VCaP (cell line): ENCODE measurements around the gene CETN1.

Source experiments
- H3K27ac ChIP-seq: fragments of 450-650 bp; 2 replicates; pipeline ENCODE4 v1.5.1; 2017
- TF ChIP-seq, protein P1 (sequence below): fragments of 450-650 bp; conservative IDR thresholded peaks from 2 replicates; pipeline ENCODE4 v1.5.1; 2017; ENCODE audit warnings: mild to moderate bottlenecking, moderate library complexity

The CETN1 gene

DNA sequence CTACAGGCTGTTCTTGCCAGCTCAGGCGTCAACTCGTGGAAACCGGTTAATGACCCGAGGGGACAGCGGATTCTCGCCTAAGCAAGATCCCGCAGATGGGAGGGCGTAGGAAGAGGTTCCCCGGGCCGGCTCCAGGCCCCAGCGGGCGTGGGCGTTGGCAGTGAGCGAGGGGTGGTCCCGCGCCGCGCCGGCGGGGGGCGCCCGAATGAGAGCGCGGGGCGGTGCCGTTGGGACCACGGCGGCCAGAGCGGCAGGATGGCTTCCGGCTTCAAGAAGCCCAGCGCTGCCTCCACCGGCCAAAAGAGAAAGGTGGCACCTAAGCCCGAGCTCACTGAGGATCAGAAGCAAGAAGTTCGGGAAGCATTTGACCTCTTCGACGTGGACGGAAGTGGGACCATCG is at the start of gene CETN1:
Gene CETN1, plus strand, starts transcription at position 227 of the 400 bp plus-strand sequence. Its CDS starts 29 bp downstream, at position 256.
- TF ChIP-seq, protein P1, sequence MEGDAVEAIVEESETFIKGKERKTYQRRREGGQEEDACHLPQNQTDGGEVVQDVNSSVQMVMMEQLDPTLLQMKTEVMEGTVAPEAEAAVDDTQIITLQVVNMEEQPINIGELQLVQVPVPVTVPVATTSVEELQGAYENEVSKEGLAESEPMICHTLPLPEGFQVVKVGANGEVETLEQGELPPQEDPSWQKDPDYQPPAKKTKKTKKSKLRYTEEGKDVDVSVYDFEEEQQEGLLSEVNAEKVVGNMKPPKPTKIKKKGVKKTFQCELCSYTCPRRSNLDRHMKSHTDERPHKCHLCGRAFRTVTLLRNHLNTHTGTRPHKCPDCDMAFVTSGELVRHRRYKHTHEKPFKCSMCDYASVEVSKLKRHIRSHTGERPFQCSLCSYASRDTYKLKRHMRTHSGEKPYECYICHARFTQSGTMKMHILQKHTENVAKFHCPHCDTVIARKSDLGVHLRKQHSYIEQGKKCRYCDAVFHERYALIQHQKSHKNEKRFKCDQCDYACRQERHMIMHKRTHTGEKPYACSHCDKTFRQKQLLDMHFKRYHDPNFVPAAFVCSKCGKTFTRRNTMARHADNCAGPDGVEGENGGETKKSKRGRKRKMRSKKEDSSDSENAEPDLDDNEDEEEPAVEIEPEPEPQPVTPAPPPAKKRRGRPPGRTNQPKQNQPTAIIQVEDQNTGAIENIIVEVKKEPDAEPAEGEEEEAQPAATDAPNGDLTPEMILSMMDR = no peak
- no peak within 1 kb of the TSS for H3K27ac ChIP-seq

- TF ChIP-seq, protein P1 = no peak
- peak overlapping the region; percentile 84 for H3K27ac ChIP-seq
Observed at GRCh38 chr18:532018-532417, 48.2 kb upstream of the CETN1 start.

DNA sequence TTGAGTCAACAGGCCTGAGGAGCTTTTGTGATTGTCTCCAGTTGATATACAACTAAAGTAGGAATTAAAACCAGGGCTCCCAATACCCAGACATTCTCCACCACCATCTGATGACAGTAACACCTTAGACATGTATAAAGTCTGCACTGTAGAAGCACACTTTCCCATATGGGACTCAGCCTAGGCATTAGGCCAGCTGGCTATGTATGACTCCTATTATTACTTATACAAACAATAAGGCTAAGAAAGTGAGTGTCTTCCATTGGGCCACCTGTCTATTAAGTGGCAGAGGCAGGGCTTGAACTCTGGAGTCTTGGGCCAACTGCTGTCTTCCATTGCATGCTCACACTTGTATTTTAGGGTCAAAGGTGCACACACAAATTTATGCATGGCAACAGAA is 47.5 kb upstream of the CETN1 start:
- TF ChIP-seq, protein P1 = no peak
- H3K27ac ChIP-seq = peak overlapping the region; percentile 84

- TF ChIP-seq, protein P1 = no peak
- H3K27ac ChIP-seq = peak overlapping the region; percentile 84
Observed at GRCh38 chr18:533995-534601, 46.1 kb upstream of the CETN1 start.

- H3K27ac ChIP-seq = no peak overlapping the region
- TF ChIP-seq, protein P1 = no peak
Observed at GRCh38 chr18:543447-544078, 36.6 kb upstream of the CETN1 start.

GRCh38 chr18:549967-550366 is 30.2 kb upstream of the CETN1 start:
- TF ChIP-seq, protein P1 = no peak
- H3K27ac ChIP-seq = no peak overlapping the region

- H3K27ac ChIP-seq = no peak overlapping the region
- TF ChIP-seq, protein P1 = no peak
Observed at GRCh38 chr18:551404-552061, 28.6 kb upstream of the CETN1 start.
